Activated CD4-positive, alpha-beta T cell treated with anti-CD3 and anti-CD28 coated beads, Interleukin-2, amount 50 U/mL, for 4 hours (primary cell): ENCODE results near the gene FGF12.

ENCODE experiments used
- DNase-seq, 2 experiments: peaks; one replicate each; pipeline ENCODE4 v3.0.0-alpha.2; 2020

FGF12 gene

GRCh38 chr3:192487033-192487432, 240.3 kb downstream of the FGF12 start:
- no peak for DNase-seq

GRCh38 chr3:192482809-192483208, 244.5 kb downstream of the FGF12 start:
- no peak for DNase-seq

- DNase-seq, result no peak
Observed at GRCh38 chr3:192482391-192482790, 244.9 kb downstream of the FGF12 start.

DNA sequence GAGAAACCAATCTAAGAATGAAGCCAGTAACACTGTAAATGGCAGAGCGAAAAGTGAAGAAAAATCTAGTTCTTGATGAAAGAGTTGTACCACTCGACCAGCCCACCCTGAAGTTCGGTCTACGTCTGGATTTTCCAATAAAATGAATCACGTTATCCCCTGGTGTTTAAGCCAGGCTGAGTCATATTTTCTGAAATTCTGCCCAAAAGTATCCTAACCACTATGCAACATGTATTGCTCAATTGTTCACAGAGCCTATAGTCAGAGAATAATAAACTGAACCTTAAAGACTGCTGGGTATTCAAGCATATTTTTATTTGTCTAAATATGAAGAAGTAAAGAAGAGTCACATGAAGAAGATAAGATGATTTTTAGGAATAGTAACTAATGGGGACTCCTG, 245.7 kb downstream of the FGF12 start:
- no peak for DNase-seq

DNA sequence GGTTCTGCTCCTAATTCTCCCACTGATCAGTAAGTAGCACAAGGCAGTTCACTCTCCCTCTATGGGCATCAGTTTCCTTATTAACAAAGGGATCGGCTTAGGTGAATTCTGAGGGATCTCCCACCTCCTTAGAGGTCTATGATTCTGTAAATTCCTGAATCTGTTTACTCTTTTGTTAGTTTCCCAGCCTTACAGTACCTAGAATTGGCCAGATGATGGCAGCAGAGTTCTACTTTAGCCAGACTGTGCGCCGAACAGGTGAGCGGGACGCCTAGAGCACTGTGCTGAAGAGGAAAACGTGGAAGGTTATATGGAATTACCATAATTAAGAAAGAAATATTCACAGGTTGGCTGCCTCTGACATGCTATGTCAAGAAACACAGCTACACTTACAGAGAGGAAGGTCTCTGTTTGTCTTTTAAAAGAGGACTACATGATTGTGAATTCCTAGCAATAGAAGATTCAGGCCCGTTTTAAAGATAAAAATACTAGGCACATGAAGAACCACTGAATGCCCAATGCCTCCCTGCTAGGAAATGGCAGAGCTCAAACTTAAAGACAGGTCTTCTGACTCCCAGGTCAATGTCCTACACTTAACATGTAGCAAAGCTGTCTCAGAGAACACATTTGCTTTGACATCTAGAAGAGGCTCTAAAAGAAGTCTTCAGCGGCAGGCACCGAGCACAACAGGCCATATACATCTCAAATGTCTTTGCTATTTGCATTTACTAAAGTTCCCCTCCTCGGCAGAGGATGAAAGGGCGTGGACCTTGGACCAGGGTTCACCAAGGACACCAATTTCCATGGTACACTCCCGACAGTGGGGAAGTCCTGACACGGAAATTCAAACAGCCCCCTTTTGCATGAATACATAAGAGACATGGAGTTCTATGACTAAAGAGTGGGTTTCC, 259.9 kb downstream of the FGF12 start:
- peak; percentile 27 for DNase-seq

DNA sequence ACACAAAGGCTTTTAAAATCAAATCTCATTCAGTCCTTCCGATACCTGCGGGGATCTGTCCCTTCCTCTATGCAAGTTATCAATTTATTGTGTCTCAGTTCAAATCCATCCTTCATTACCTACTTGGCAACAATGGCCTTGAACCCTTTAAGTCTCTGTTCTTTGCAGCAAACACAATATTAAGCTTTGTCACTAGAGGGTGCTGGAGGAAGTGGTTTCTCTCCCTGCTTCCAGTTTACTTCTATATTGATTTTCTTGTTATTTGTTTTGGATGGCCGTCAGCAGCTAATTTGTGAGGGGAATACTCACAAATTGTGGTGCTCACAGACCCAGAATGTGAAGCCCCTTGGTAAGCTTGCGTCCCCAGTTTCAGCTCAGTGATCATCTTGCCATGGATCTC, 278.3 kb downstream of the FGF12 start:
- DNase-seq, result no peak

DNA sequence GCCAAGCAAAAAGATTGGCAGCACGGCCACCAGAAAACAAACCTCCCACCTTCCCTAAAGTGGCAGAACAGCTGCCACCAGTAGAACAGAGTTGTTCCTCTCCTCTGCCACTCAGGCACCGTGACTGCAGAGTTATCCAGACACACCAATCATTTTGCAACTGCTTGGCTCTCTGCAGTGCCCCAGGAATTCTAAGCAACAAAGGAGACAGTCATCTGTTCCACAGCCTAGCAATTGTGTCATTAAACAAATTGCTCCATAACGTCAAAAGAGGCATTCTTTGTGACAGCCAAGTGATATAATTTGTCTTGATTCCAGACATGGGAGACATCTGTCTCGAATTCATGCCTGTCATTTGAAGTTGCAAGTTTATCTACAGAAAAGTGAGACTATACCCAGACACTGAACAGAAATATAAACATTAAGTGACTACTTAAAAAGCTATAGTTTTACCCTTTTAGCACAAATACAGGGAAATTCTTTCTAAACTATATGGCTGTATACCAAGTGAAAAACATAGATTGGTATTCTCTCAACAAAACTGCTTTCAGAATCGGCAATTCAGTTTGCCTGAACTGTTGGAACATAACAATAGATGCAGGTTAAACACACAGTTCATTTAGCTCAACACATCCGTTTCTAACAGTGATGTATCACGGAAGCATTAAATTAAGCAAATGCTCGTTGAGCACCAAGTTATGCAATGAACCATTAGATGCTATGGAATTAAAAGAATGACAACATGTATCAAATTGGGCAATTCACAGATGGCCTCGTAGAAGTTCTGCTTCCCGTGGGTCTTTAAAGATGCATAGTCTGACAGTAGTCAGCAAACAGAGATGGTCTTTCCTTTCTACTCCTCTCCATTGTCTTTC, 281.3 kb downstream of the FGF12 start:
- no peak for DNase-seq

DNA sequence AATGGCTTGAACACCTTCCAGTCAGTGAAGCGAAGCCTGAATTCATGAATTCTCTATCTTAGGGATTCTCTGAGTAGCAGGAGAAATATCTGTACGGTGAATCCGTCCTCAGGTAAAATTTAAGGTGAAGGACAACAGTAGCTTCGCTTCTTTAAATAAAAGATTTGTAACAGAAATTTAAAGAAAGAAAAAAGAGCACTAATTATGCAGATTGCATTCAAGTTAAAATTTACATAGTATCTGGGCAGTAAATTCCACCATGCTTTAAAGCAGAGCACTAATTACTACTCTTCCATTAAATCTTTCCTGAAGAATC, 282.6 kb downstream of the FGF12 start:
- no peak for DNase-seq

DNA sequence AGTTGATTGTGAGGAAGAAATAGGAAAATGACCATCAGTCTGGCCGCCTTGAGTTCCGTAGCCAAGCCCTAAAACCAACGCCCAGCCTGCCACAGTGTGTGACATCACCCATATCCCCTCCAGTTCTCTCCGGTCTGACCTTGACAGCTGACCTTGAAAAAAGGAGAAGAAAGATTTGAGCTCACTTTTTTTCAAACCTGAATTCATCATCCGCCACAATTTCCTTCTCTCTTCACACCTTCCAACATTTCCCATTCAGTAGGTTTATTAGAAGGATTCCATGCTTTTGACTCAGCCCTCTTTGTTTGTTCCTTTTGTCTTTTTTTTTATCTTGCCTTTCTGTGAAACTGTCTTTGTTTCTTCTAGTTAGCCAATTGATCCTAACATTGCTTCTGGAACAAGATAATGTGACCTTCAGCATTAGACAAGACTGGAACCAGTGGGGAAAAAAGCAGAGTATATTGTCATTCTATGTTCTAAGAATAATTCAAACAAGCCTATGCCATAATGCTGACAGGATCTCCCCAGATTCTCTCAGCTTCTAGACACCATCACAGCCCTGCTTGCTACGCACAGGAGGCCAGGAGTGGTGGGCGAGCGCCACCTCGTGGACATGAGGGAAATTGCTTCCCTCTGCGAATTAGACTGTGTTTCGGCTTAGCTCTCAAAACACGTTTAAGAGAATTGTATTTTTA, 283.1 kb downstream of the FGF12 start:
- peak; percentile 3 to 15 for DNase-seq

GRCh38 chr3:192435241-192435640, 292.1 kb downstream of the FGF12 start:
- no peak for DNase-seq

DNA sequence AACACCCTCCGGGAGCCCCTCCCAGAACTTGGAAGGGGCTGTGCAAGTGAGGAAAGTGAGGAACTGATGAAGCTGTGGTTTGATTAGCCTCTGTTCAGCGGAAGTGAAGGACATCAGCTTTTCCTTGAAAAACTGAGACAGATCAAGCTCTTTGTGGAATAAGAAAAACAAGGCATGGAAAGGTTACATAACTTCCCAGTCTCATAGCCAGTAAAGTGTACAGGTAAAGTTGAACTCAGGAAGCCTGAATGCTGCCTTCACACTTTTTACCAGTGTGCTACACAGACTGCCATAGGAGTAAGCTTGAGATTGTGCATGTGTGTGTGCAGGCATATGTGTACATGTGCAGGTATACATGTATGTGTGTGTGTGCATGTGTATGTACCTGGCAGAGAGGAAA, 293.2 kb downstream of the FGF12 start:
- no peak for DNase-seq

GRCh38 chr3:192433704-192434103, 293.6 kb downstream of the FGF12 start:
- no peak for DNase-seq

- no peak for DNase-seq
Observed at GRCh38 chr3:192422997-192423342, 304.4 kb downstream of the FGF12 start.

DNA sequence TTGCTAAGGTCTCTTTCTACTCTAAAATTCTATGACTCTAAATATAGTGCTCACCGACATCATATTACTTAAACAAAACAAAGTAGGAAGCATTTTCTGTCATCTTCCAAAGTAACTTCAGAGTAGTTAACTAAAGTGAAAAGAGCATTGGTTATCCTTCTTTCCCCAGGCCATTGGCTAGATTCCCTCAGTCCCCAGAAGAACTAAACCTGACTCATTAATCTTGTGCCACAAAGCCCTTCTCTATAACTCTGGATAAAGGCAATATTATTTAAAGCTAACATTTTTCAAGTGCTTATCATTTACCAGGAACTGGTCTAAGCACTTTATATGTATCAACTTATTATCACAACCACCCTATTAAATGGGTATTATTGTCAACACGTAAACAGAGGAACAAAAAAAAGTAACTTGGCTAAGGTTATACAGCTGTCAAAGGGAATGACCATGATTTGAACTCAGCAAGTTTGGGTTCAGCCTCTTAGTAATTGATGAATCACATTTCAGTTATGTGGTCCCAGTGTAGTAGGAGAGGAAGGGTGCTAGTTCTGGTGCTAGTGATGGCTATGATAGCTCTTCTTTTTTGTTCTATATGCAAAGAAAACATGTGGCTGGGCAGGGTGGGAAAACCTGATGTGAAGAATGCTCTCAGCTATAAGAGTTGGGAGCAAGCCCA, 304.9 kb downstream of the FGF12 start:
- no peak for DNase-seq

DNA sequence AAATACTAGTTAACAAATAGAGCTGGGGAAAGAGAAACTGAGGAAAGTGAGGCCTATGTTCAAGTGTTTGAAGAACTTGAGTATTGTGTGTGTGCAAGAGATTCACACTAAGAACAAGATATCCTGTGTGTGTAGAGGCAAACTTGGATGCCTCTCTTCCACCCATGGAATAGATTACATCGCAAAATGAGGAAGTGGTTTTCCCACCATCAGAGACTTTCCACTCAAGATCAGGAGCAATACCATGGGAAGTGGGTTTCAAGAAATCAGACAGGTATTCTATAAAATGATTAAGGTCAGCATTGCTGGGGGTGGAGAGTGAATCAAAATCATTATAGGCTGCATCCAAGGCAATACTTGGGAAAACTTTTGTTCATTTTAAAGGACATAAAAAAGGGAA, 308.0 kb downstream of the FGF12 start:
- no peak for DNase-seq

GRCh38 chr3:192417559-192418055, 309.7 kb downstream of the FGF12 start:
- no peak for DNase-seq

- DNase-seq, result no peak
Observed at GRCh38 chr3:192417017-192417416, 310.3 kb downstream of the FGF12 start.

GRCh38 chr3:192413461-192413860, 313.9 kb downstream of the FGF12 start:
- DNase-seq, result no peak

- DNase-seq, result no peak
Observed at GRCh38 chr3:192410684-192410960, 316.7 kb downstream of the FGF12 start.

DNA sequence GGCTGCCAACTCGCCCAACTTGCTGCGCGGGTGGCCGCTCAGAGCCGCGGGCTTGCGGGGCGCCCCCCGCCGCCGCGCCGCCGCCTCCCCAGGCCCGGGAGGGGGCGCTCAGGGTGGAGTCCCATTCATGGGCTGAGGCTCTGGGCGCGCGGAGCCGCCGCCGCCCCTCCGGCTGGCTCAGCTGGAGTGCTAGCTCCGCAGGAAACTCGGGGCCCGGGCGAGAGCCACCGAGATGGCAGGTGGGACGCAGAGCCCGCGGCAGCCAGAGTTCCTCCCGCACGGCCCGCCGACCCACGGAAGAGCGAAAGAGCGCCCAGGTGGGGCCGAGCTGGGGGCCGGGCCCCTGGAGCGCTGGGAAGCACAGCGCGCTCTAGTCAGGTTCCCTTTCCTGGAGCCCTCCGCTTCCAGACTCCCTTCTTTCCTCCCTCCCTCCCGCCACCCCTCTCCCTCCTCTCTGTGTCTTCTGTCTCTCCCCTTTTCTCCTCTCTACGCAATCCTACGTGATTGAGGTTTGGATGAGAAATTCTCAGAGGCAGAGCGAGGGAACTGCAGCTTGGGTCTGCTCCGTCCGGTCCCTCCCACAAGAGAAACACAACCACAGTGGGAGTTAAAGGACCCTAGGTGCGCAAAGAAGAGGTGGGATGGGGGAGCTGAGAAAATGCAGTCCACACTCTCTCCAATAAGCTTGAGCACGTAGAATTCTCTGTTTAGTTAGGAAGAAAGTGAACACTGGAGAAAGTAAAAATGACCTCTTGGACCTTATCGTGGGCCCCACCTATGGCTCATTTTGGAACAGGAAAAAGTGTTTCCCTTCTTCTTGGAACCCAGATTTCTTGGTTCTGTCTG, 317.3 kb downstream of the FGF12 start:
- DNase-seq, result no peak

- DNase-seq, result no peak
Observed at GRCh38 chr3:192409201-192409837, 318.0 kb downstream of the FGF12 start.
